ENCODE data around the gene IVL.

GRCh38 chr1:152933196-152933595, 24.9 kb downstream of the IVL start:
- TF ChIP-seq POLR2A (IDR thresholded peaks at IDR 0.05) = no peak
- TF ChIP-seq CTCF (IDR thresholded peaks at IDR 0.05 in 4 of 5, conservative IDR thresholded peaks at IDR 0.05 in 1 of 5) = no peak

Data from gastrocnemius medialis (tissue), 4 donors.